ENCODE results near the gene EPSTI1.

The EPSTI1 gene

GRCh38 chr13:42924344-42924743 lies 67.7 kb downstream of the EPSTI1 start:
- TF ChIP-seq REST (IDR thresholded peaks at IDR 0.05; ENCODE audit: low read depth) = no peak
- TF ChIP-seq EGR1 (IDR thresholded peaks at IDR 0.05) = no peak
- TF ChIP-seq FOXM1 (IDR thresholded peaks at IDR 0.05; ENCODE audit: borderline replicate concordance, low read depth) = no peak
- TF ChIP-seq CEBPB (IDR thresholded peaks at IDR 0.05) = no peak
- TF ChIP-seq MAX (IDR thresholded peaks at IDR 0.05) = no peak
- TF ChIP-seq EP300 (IDR thresholded peaks at IDR 0.05; ENCODE audit: borderline replicate concordance) = no peak
- no peak for TF ChIP-seq TCF12 (IDR thresholded peaks at IDR 0.05; ENCODE audit: low read depth)
- TF ChIP-seq RAD21 (IDR thresholded peaks at IDR 0.05; ENCODE audit: low read depth) = no peak
- no peak for TF ChIP-seq ZBTB7A (IDR thresholded peaks at IDR 0.05; ENCODE audit: low read depth)
- TF ChIP-seq CREB1 (IDR thresholded peaks at IDR 0.05; ENCODE audit: low read depth) = no peak
- no peak for TF ChIP-seq TEAD4 (IDR thresholded peaks at IDR 0.05)
- no peak for TF ChIP-seq YY1 (IDR thresholded peaks at IDR 0.05; ENCODE audit: low read depth)
- TF ChIP-seq NFIC (IDR thresholded peaks at IDR 0.05) = no peak
- no peak for TF ChIP-seq TAF1 (IDR thresholded peaks at IDR 0.05; ENCODE audit: low read depth)
- TF ChIP-seq USF1 (IDR thresholded peaks at IDR 0.05) = no peak

GRCh38 chr13:42907745-42908144 lies 84.3 kb downstream of the EPSTI1 start:
- TF ChIP-seq USF1 (IDR thresholded peaks at IDR 0.05) (no peak), TCF12 (IDR thresholded peaks at IDR 0.05; ENCODE audit: low read depth) (no peak), YY1 (IDR thresholded peaks at IDR 0.05; ENCODE audit: low read depth) (no peak), NFIC (IDR thresholded peaks at IDR 0.05) (no peak), CREB1 (IDR thresholded peaks at IDR 0.05; ENCODE audit: low read depth) (no peak), EP300 (IDR thresholded peaks at IDR 0.05; ENCODE audit: borderline replicate concordance) (no peak), CEBPB (IDR thresholded peaks at IDR 0.05) (no peak), EGR1 (IDR thresholded peaks at IDR 0.05) (no peak), TAF1 (IDR thresholded peaks at IDR 0.05; ENCODE audit: low read depth) (no peak), MAX (IDR thresholded peaks at IDR 0.05) (no peak), REST (IDR thresholded peaks at IDR 0.05; ENCODE audit: low read depth) (no peak), RAD21 (IDR thresholded peaks at IDR 0.05; ENCODE audit: low read depth) (no peak), TEAD4 (IDR thresholded peaks at IDR 0.05) (no peak), FOXM1 (IDR thresholded peaks at IDR 0.05; ENCODE audit: borderline replicate concordance, low read depth) (no peak)

GRCh38 chr13:42906257-42906656 lies 85.8 kb downstream of the EPSTI1 start:
- no peak for TF ChIP-seq FOXM1 (IDR thresholded peaks at IDR 0.05; ENCODE audit: borderline replicate concordance, low read depth)
- no peak for TF ChIP-seq RAD21 (IDR thresholded peaks at IDR 0.05; ENCODE audit: low read depth)
- no peak for TF ChIP-seq CREB1 (IDR thresholded peaks at IDR 0.05; ENCODE audit: low read depth)
- no peak for TF ChIP-seq MAX (IDR thresholded peaks at IDR 0.05)
- no peak for TF ChIP-seq TCF12 (IDR thresholded peaks at IDR 0.05; ENCODE audit: low read depth)
- no peak for TF ChIP-seq YY1 (IDR thresholded peaks at IDR 0.05; ENCODE audit: low read depth)
- no peak for TF ChIP-seq EGR1 (IDR thresholded peaks at IDR 0.05)
- no peak for TF ChIP-seq NFIC (IDR thresholded peaks at IDR 0.05)
- TF ChIP-seq CEBPB (IDR thresholded peaks at IDR 0.05) = no peak
- no peak for TF ChIP-seq TAF1 (IDR thresholded peaks at IDR 0.05; ENCODE audit: low read depth)
- no peak for TF ChIP-seq REST (IDR thresholded peaks at IDR 0.05; ENCODE audit: low read depth)
- TF ChIP-seq ZBTB7A (IDR thresholded peaks at IDR 0.05; ENCODE audit: low read depth) = no peak

- TF ChIP-seq NFIC (IDR thresholded peaks at IDR 0.05) = no peak
- no peak for TF ChIP-seq USF1 (IDR thresholded peaks at IDR 0.05)
- TF ChIP-seq EGR1 (IDR thresholded peaks at IDR 0.05) = no peak
- TF ChIP-seq CEBPB (IDR thresholded peaks at IDR 0.05) = no peak
- TF ChIP-seq TAF1 (IDR thresholded peaks at IDR 0.05; ENCODE audit: low read depth) = no peak
- no peak for TF ChIP-seq FOXM1 (IDR thresholded peaks at IDR 0.05; ENCODE audit: borderline replicate concordance, low read depth)
- no peak for TF ChIP-seq CREB1 (IDR thresholded peaks at IDR 0.05; ENCODE audit: low read depth)
- TF ChIP-seq ZBTB7A (IDR thresholded peaks at IDR 0.05; ENCODE audit: low read depth) = no peak
- TF ChIP-seq YY1 (IDR thresholded peaks at IDR 0.05; ENCODE audit: low read depth) = no peak
- no peak for TF ChIP-seq MAX (IDR thresholded peaks at IDR 0.05)
- TF ChIP-seq TCF12 (IDR thresholded peaks at IDR 0.05; ENCODE audit: low read depth) = no peak
- TF ChIP-seq TEAD4 (IDR thresholded peaks at IDR 0.05) = no peak
- no peak for TF ChIP-seq RAD21 (IDR thresholded peaks at IDR 0.05; ENCODE audit: low read depth)
- no peak for TF ChIP-seq REST (IDR thresholded peaks at IDR 0.05; ENCODE audit: low read depth)
- TF ChIP-seq EP300 (IDR thresholded peaks at IDR 0.05; ENCODE audit: borderline replicate concordance) = no peak
These were observed 86.5 kb downstream of the EPSTI1 start for GRCh38 chr13:42905579-42905978.

All from Ishikawa (cell line).